Spleen (tissue), 11 donors: ENCODE data around the gene RFX4. TPM values are rescaled to one million over a fixed set of nuclear protein-coding genes. Genes with fewer than 3 reads are reported as not detected.

ENCODE experiments used
- DNase-seq: peaks from one replicate; pipeline ENCODE4 v3.0.0-alpha.2; 2020
- H3K27ac ChIP-seq, 8 donors: fragments of 200-600 bp; sonication (generic) in 7 of 8; 1 replicate in 4 of 8; 2 replicates in 4 of 8; pipeline versions ENCODE4 v1.5.0 to v1.8.0; 2016 to 2021; ENCODE audit warnings: inconsistent platforms in 4 of 8, mild to moderate bottlenecking in 4 of 8, moderate library complexity in 1 of 8
- H3K27me3 ChIP-seq, 7 donors: fragments of 200-600 bp; sonication (generic) in 6 of 7; replicated peaks in 1 of 7; 1 replicate in 4 of 7; 2 replicates in 3 of 7; pipeline versions ENCODE4 v1.5.0 to v1.8.0; 2016 to 2021; ENCODE audit warnings: inconsistent platforms in 3 of 7, mild to moderate bottlenecking in 1 of 7
- H3K36me3 ChIP-seq, 6 donors: fragments of 200-600 bp; sonication (generic) in 5 of 6; 1 replicate in 4 of 6; 2 replicates in 2 of 6; pipeline versions ENCODE4 v1.5.0 to v1.8.0; 2016 to 2021; ENCODE audit warnings: inconsistent platforms in 2 of 6
- H3K4me1 ChIP-seq, 6 donors: fragments of 200-600 bp; sonication (generic) in 5 of 6; 1 replicate in 3 of 6; 2 replicates in 3 of 6; pipeline versions ENCODE4 v1.5.0 to v1.8.0; 2016 to 2021; ENCODE audit warnings: inconsistent platforms in 3 of 6
- H3K4me3 ChIP-seq, 8 donors: fragments of 200-600 bp; sonication (generic) in 7 of 8; 1 replicate in 4 of 8; 2 replicates in 4 of 8; pipeline versions ENCODE4 v1.5.0 to v1.8.0; 2016 to 2021; ENCODE audit warnings: inconsistent platforms in 4 of 8, mild to moderate bottlenecking in 4 of 8, moderate library complexity in 2 of 8
- H3K9me3 ChIP-seq, 8 donors: fragments of 200-600 bp; sonication (generic) in 7 of 8; 1 replicate in 4 of 8; 2 replicates in 4 of 8; pipeline versions ENCODE4 v1.5.0 to v1.8.0; 2016 to 2021; ENCODE audit warnings: inconsistent platforms in 4 of 8
- POLR2A ChIP-seq, 3 donors: fragments of 450-650 bp; IDR thresholded peaks; one replicate each; pipeline ENCODE4 v1.5.1; 2017; ENCODE audit warnings: antibody characterized with exemption in 3 of 3, mild to moderate bottlenecking in 1 of 3
- POLR2AphosphoS5 ChIP-seq, 3 donors: sonication (generic); formaldehyde crosslinking; IDR thresholded peaks; one replicate each; pipeline ENCODE4 v1.5.1; 2017; ENCODE audit warnings: antibody characterized with exemption in 3 of 3
- WGBS, 5 donors: extraction: QIAGEN DNeasy Blood & Tissue Kit in 3 of 5; methylation state at CpG; one replicate each; pipeline versions ENCODE4 v1.1.5 to v1.1.7; 2013 to 2018; 5-methylcytosine and 5-hydroxymethylcytosine counted together
- intact Hi-C: fragments of 100-400 bp; cut with DNase I; formaldehyde crosslinking; loops from one replicate; pipeline ENCODE4 v1.15.0; 2023; ENCODE audit warnings: low total_unique reads
- polyA plus RNA-seq, 3 donors: library from polyadenylated mRNA; stranded (reverse); fragments of 200-250 nt; gene quantifications; one replicate each; pipeline ENCODE4 v1.2.1, GENCODE V29; 2013
- total RNA-seq, 7 donors: library from RNA; depleted of rRNA in 3 of 7; stranded (reverse); fragments of >200 nt in 3 of 7; fragmentation: NEBNext Ultra II Directional in 4 of 7; extraction: Animal tissue kit (Norgen Biotek cat#: 25700) in 4 of 7; gene quantifications; one replicate each; pipeline versions ENCODE4 v1.1.0 to v1.2.1, GENCODE V29; 2016 to 2021
- TF ChIP-seq, protein P1 (sequence below), 11 experiments: fragments of 200-600 bp in 7 of 11; fragments of 450-650 bp in 4 of 11; sonication (generic) in 4 of 11; IDR thresholded peaks in 8 of 11; conservative IDR thresholded peaks in 3 of 11; 1 replicate in 7 of 11; 2 replicates in 4 of 11; pipeline versions ENCODE4 v1.4.0 to v1.8.0; 2016 to 2021; ENCODE audit warnings: antibody characterized with exemption in 11 of 11, inconsistent platforms in 4 of 11, mild to moderate bottlenecking in 1 of 11
- donor health status: healthy with polysubstance abuse.
- donor health status: DM: no; HTN: no; CAD: no; lungs with moderate emphysema.
- donor health status: DM: no; HTN: no; CAD: no.
- donor health status: Bipolar disorder and iron deficiency.
- donor health status: healthy.
- donor health status: DM: no; HTN: no; CAD: no.
- donor health status: DM: yes; HTN: yes; CAD: no.

Gene RFX4
- total and polyA plus RNA-seq, 10 donors, result not detected

DNA sequence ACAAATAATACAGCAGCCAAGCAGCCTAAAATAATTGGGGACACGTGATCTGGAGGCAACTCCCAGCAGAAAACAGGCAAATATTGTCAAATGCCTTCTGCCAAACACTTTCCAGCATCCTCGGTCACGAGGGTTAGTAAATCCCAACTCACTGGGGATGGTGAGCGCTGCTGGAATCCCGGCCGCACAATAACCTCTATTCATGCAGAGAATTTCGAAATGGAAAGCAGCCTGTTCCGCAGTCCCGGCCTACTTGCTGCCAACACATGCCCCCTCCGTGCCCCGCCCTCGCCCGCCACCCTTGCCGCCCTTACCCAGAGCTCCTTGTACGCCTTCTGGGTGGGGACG lies 62.2 kb downstream of the RFX4 start:
- no peak for DNase-seq
- TF ChIP-seq, protein P1, sequence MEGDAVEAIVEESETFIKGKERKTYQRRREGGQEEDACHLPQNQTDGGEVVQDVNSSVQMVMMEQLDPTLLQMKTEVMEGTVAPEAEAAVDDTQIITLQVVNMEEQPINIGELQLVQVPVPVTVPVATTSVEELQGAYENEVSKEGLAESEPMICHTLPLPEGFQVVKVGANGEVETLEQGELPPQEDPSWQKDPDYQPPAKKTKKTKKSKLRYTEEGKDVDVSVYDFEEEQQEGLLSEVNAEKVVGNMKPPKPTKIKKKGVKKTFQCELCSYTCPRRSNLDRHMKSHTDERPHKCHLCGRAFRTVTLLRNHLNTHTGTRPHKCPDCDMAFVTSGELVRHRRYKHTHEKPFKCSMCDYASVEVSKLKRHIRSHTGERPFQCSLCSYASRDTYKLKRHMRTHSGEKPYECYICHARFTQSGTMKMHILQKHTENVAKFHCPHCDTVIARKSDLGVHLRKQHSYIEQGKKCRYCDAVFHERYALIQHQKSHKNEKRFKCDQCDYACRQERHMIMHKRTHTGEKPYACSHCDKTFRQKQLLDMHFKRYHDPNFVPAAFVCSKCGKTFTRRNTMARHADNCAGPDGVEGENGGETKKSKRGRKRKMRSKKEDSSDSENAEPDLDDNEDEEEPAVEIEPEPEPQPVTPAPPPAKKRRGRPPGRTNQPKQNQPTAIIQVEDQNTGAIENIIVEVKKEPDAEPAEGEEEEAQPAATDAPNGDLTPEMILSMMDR (IDR thresholded peaks at IDR 0.05 in 8 of 11, conservative IDR thresholded peaks at IDR 0.05 in 3 of 11), result no peak
- H3K36me3 ChIP-seq, result no peaks in the 10 kb centered on the region
- no peaks in the 10 kb centered on the region for H3K4me1 ChIP-seq
- H3K9me3 ChIP-seq, result no peaks in the 10 kb centered on the region
- H3K27ac ChIP-seq, result no peak overlapping the region
- intact Hi-C loops, result no loop called here
- 88 to 91% (median 88%) methylated on average over 16 of the region's 16 CpGs for WGBS, 5 donors
- H3K4me3 ChIP-seq, result no peak overlapping the region
- H3K27me3 ChIP-seq, result peaks cover 0 to 16% (median 0%) of the 10 kb centered on the region in 7 donors

DNA sequence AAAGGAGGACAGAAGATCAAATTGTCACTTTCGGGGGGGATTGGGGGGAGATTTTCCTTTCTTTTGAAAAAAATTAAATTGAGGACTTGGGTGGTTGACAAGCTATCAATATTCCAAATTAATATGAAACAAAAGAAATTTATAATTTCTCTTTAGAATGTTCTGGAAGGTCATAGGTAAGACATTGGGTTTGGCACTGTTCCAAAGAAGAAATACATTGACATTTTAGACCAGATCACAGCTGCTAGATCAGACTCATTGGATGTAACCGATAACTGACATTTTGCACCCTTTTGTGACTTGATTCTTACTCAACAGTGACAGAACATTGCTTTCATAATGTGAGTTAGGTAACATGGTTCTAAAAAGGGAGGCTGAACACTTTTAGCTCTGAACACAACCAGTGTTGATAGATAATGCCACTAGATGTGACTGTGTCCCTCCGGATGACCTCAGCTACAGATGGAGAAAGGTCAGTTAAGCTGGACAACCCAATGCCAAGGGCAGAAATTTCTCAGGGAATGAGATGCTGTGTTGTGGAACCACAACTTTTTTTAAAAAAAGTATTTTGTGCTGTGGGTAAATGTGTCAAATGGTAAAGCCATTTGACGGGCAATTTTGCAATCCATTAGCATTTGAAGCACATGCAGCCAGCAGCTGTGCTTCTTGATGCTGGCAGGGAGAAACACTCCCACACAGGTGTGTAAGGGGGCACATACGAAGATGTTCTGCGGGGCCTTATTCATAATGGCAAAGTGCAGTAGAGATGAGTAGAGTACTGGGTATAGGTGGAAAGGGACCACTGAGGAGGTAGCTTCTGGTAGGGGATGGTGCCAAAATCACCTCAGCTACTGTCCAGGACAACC lies 62.9 kb downstream of the RFX4 start:
- 78 to 96% (median 88%) methylated on average over 6 of the region's 6 CpGs for WGBS, 5 donors
- no peaks in the 10 kb centered on the region for H3K9me3 ChIP-seq
- no peak overlapping the region for H3K4me3 ChIP-seq
- TF ChIP-seq, protein P1 (IDR thresholded peaks at IDR 0.05 in 8 of 11, conservative IDR thresholded peaks at IDR 0.05 in 3 of 11), result no peak
- TF ChIP-seq POLR2AphosphoS5 (IDR thresholded peaks at IDR 0.05), result no peak
- TF ChIP-seq POLR2A (IDR thresholded peaks at IDR 0.05), result no peak
- intact Hi-C loops, result no loop called here
- H3K4me1 ChIP-seq, result no peaks in the 10 kb centered on the region
- no peak overlapping the region for H3K27ac ChIP-seq
- no peak for DNase-seq
- H3K36me3 ChIP-seq, result no peaks in the 10 kb centered on the region
- peaks cover 0 to 16% (median 0%) of the 10 kb centered on the region in 7 donors for H3K27me3 ChIP-seq

DNA sequence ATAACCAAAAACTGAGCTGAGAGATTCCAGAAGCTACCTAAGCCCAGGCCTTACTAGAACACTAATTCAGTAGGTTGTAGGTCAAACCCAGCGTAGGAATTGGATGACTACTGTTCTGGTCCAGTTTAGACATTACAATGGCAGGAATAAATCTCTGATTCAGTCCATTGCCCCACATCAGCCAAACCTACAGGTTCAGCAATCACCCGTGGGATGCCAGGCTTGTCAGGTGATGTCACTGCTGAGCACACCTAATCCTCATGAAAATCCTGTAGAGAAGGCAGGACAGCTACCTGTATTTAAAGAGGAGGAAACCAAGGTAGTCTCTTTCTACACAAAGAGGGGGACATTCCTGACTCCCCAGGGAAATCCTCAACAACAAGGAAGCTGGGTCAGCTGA lies 63.7 kb downstream of the RFX4 start:
- intact Hi-C loops, result no loop called here

More for the DNA sequence above, 63.7 kb downstream of the RFX4 start:
- Histone ChIP-seq H3K36me3 (no peaks in the 10 kb centered on the region), H3K27ac (no peak overlapping the region), H3K9me3 (no peaks in the 10 kb centered on the region), H3K4me3 (no peak overlapping the region), H3K4me1 (no peaks in the 10 kb centered on the region), H3K27me3 (peaks cover 0 to 16% (median 0%) of the 10 kb centered on the region in 7 donors)
- TF ChIP-seq POLR2A (IDR thresholded peaks at IDR 0.05) (no peak), POLR2AphosphoS5 (IDR thresholded peaks at IDR 0.05) (no peak)
- TF ChIP-seq, protein P1 (IDR thresholded peaks at IDR 0.05 in 8 of 11, conservative IDR thresholded peaks at IDR 0.05 in 3 of 11), result no peak
- DNase-seq, result no peak
- 72 to 78% (median 78%) methylated on average over 2 of the region's 2 CpGs for WGBS, 5 donors
